Ovary (tissue), 3 donors: ENCODE results near the gene TNFSF9.

Experiments
- EP300 ChIP-seq: sonication (generic); formaldehyde crosslinking; IDR thresholded peaks from one replicate; pipeline ENCODE4 v1.6.1; 2017; ENCODE audit warnings: antibody characterized with exemption
- POLR2A ChIP-seq: fragments of 450-650 bp; IDR thresholded peaks from one replicate; pipeline ENCODE4 v1.6.1; 2017; ENCODE audit warnings: antibody characterized with exemption, mild to moderate bottlenecking, moderate library complexity
- TF ChIP-seq, protein P1 (sequence below), 3 donors: fragments of 450-650 bp in 2 of 3; fragments of 200-600 bp in 1 of 3; IDR thresholded peaks; one replicate each; pipeline versions ENCODE4 v1.5.1 to v1.8.0; 2016 to 2022; ENCODE audit warnings: antibody characterized with exemption in 3 of 3, mild to moderate bottlenecking in 1 of 3
- donor health status: DM: no; HTN: no; CAD: no.

DNA sequence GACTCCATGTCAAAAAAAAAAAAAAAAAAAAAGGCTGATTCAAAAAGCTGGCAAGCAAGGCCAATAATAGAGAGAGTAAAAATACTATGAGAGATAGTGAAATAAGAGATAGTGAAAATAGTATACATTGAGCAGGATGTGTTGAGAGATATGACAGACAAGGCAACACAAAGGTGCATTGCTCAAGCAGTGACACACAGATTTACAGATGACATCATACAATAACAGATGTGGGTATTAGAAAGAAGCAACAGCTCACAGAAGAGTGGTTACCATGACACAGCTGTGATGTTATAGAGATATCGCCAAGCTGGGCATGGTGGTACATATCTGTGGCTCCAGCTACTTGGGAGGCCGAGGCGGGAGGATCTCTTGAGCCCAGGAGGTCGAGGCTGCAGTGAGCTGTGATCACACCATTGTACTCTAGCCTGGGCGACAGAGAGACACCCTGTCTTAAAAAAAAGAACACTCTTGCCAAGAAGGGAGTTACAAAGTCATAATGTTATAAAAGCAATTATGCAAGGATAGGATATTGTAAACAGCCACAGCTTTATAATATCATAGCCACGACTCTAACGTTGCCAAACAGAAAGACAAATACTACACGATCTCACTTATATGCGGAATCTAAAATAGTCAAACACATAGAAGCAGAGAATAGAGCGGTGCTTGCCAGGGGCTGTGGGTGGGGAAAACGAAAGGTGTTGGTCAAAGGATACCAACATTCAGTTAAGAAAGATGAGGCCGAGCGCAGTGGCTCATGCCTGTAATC is 10.3 kb downstream of the TNFSF9 start:
- TF ChIP-seq EP300 (no peak), POLR2A (no peak)
- TF ChIP-seq, protein P1, sequence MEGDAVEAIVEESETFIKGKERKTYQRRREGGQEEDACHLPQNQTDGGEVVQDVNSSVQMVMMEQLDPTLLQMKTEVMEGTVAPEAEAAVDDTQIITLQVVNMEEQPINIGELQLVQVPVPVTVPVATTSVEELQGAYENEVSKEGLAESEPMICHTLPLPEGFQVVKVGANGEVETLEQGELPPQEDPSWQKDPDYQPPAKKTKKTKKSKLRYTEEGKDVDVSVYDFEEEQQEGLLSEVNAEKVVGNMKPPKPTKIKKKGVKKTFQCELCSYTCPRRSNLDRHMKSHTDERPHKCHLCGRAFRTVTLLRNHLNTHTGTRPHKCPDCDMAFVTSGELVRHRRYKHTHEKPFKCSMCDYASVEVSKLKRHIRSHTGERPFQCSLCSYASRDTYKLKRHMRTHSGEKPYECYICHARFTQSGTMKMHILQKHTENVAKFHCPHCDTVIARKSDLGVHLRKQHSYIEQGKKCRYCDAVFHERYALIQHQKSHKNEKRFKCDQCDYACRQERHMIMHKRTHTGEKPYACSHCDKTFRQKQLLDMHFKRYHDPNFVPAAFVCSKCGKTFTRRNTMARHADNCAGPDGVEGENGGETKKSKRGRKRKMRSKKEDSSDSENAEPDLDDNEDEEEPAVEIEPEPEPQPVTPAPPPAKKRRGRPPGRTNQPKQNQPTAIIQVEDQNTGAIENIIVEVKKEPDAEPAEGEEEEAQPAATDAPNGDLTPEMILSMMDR (IDR thresholded peaks at IDR 0.05): no peak
